DOHH2 (cell line): ENCODE measurements around the gene GAK.

Source experiments
- H3F3A ChIP-seq: fragments of 200-600 bp; sonication (generic), shearing (Covaris generic); 2 replicates; pipeline ENCODE4 v1.6.0; 2016; ENCODE audit warnings: antibody characterized with exemption, mild to moderate bottlenecking; ENCODE audit not compliant: control insufficient read depth, insufficient read depth
- H3K27ac ChIP-seq: fragments of 200-600 bp; sonication (generic); 2 replicates; pipeline ENCODE4 v1.5.1; 2014; ENCODE audit warnings: low read depth, mild to moderate bottlenecking, low read length, moderate library complexity
- H3K27me3 ChIP-seq: fragments of 200-600 bp; sonication (generic); 2 replicates; pipeline ENCODE4 v1.6.1; 2014; ENCODE audit warnings: mild to moderate bottlenecking, low read length, mixed read lengths; ENCODE audit not compliant: control insufficient read depth
- H3K36me3 ChIP-seq: fragments of 200-600 bp; sonication (generic); 2 replicates; pipeline ENCODE4 v1.6.1; 2014; ENCODE audit warnings: mild to moderate bottlenecking, low read length, moderate library complexity, mixed read lengths; ENCODE audit not compliant: control insufficient read depth
- H3K4me1 ChIP-seq: fragments of 200-600 bp; sonication (generic); 2 replicates; pipeline ENCODE4 v1.6.1; 2014; ENCODE audit warnings: mild to moderate bottlenecking, low read length, mixed read lengths; ENCODE audit not compliant: control insufficient read depth
- H3K4me2 ChIP-seq: fragments of 200-600 bp; sonication (generic); 2 replicates; pipeline ENCODE4 v1.6.0; 2014; ENCODE audit warnings: mild to moderate bottlenecking, low read length, moderate library complexity
- H3K4me3 ChIP-seq: fragments of 200-600 bp; sonication (generic); 2 replicates; pipeline ENCODE4 v1.5.1; 2014; ENCODE audit warnings: mild to moderate bottlenecking, low read length, mixed read lengths
- H3K79me2 ChIP-seq: fragments of 200-600 bp; sonication (generic); 2 replicates; pipeline ENCODE4 v1.6.1; 2014; ENCODE audit warnings: mild to moderate bottlenecking, low read length, mixed read lengths; ENCODE audit not compliant: control insufficient read depth
- H3K9me2 ChIP-seq: fragments of 200-600 bp; sonication (generic); replicated peaks from 2 replicates; pipeline ENCODE4 v1.6.1; 2014; ENCODE audit warnings: mild to moderate bottlenecking, low read length, mixed read lengths; ENCODE audit not compliant: control insufficient read depth
- H3K9me3 ChIP-seq: fragments of 200-600 bp; sonication (generic); 2 replicates; pipeline ENCODE4 v1.6.1; 2014; ENCODE audit warnings: antibody characterized with exemption, low read length, mixed read lengths; ENCODE audit not compliant: control insufficient read depth, insufficient read depth
- H4K20me1 ChIP-seq: fragments of 200-600 bp; sonication (generic); 2 replicates; pipeline ENCODE4 v1.6.0; 2014; ENCODE audit warnings: low read depth, mild to moderate bottlenecking, antibody characterized with exemption, low read length, moderate library complexity; ENCODE audit not compliant: control insufficient read depth, insufficient read depth
- EZH2phosphoT487 ChIP-seq: fragments of 200-600 bp; sonication (generic); IDR thresholded peaks from 2 replicates; pipeline ENCODE4 v1.6.1; 2017; ENCODE audit warnings: borderline replicate concordance, mild to moderate bottlenecking, antibody characterized with exemption, low read length, moderate library complexity, mixed read lengths
- TF ChIP-seq, protein P1 (sequence below): fragments of 200-600 bp; sonication (generic); IDR thresholded peaks from one replicate; pipeline ENCODE4 v1.5.1; 2014; ENCODE audit warnings: antibody characterized with exemption, mild to moderate bottlenecking, low read depth, low read length; ENCODE audit not compliant: poor library complexity, severe bottlenecking

The GAK gene

GRCh38 chr4:898869-899555 is 33.1 kb downstream of the GAK start:
- H3K4me1 ChIP-seq, result no peaks in the 10 kb centered on the region
- H3K4me3 ChIP-seq, result no peak overlapping the region
- H3K9me3 ChIP-seq, result no peaks in the 10 kb centered on the region
- H3K9me2 ChIP-seq, result no peaks in the 10 kb centered on the region
- no peak overlapping the region for H3K27ac ChIP-seq
- no peaks in the 10 kb centered on the region for H4K20me1 ChIP-seq
- H3K36me3 ChIP-seq, result peaks cover 3% of the 10 kb centered on the region; the same call in 1 of the 2 replicates
- no peaks in the 10 kb centered on the region for H3K27me3 ChIP-seq
- TF ChIP-seq, protein P1, sequence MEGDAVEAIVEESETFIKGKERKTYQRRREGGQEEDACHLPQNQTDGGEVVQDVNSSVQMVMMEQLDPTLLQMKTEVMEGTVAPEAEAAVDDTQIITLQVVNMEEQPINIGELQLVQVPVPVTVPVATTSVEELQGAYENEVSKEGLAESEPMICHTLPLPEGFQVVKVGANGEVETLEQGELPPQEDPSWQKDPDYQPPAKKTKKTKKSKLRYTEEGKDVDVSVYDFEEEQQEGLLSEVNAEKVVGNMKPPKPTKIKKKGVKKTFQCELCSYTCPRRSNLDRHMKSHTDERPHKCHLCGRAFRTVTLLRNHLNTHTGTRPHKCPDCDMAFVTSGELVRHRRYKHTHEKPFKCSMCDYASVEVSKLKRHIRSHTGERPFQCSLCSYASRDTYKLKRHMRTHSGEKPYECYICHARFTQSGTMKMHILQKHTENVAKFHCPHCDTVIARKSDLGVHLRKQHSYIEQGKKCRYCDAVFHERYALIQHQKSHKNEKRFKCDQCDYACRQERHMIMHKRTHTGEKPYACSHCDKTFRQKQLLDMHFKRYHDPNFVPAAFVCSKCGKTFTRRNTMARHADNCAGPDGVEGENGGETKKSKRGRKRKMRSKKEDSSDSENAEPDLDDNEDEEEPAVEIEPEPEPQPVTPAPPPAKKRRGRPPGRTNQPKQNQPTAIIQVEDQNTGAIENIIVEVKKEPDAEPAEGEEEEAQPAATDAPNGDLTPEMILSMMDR, result no peak
- TF ChIP-seq EZH2phosphoT487, result no peak
- H3F3A ChIP-seq, result no peaks in the 10 kb centered on the region
- no peaks in the 10 kb centered on the region for H3K79me2 ChIP-seq
- H3K4me2 ChIP-seq, result no peak overlapping the region

DNA sequence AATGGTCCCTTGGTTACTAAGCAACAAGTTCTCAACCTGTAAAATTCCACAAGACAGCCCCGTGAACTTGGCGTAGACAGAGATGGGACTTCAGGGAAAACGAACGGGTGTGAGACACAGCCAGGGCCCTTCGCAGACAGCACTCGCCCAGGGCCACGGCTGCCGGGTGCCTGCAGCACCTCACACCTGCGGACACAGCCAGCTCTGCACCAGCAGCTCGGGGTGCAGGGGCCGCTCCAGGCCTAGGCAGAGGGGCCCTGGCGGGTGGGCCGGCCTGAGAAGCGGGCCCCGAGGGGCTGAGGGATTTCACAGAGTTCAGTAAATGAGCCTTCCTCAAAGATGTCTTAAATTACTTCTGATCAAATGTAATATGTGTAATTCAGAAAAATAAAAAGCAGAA is 34.0 kb downstream of the GAK start:
- Histone ChIP-seq H3K4me2 (no peak overlapping the region), H3K9me3 (no peaks in the 10 kb centered on the region), H3K4me1 (no peaks in the 10 kb centered on the region), H3K4me3 (no peak overlapping the region), H3K9me2 (no peaks in the 10 kb centered on the region), H3K36me3 (peaks cover 5% of the 10 kb centered on the region; the same call in 1 of the 2 replicates), H4K20me1 (no peaks in the 10 kb centered on the region), H3K79me2 (no peaks in the 10 kb centered on the region), H3K27ac (no peak overlapping the region), H3K27me3 (no peaks in the 10 kb centered on the region), H3F3A (no peaks in the 10 kb centered on the region)
- TF ChIP-seq EZH2phosphoT487, result no peak
- TF ChIP-seq, protein P1, result no peak

DNA sequence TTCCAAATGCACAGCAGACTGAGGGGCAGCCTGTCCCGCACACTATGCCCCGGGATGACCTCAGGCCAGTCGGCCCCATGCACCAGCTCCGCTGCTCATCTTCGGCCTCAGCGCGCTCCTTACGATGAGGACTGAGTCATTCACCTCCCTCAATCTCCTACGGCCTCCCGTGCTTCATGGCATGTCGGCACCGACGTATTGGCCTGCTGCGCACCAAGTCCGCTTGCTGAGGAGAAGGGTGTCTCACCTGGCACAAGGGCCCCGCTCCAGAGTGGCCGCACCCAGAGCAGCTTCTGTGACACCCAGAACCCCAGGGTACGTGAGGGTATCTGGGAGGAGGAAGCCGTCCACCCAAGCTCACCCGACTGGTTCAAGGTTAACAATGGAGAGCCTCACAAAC is 35.5 kb downstream of the GAK start:
- Histone ChIP-seq H3K27ac (no peak overlapping the region), H3K9me2 (no peaks in the 10 kb centered on the region), H3K79me2 (no peaks in the 10 kb centered on the region), H3K4me1 (no peaks in the 10 kb centered on the region), H3K4me2 (no peak overlapping the region), H3K27me3 (no peaks in the 10 kb centered on the region), H3K4me3 (no peak overlapping the region), H3K36me3 (peaks cover 8% of the 10 kb centered on the region; the same call in 1 of the 2 replicates), H4K20me1 (no peaks in the 10 kb centered on the region), H3F3A (no peaks in the 10 kb centered on the region), H3K9me3 (no peaks in the 10 kb centered on the region)
- TF ChIP-seq, protein P1, result no peak
- TF ChIP-seq EZH2phosphoT487, result no peak
